ENCODE data around the gene CERS5.
A peak's percentile ranks its signal among the peaks of the same experiment; 100 is the strongest.

GRCh38 chr12:50084775-50085614 is 82.2 kb downstream of the CERS5 start, which contains the start of gene SMARCD1:
- no peak for TF ChIP-seq EZH2phosphoT487 (IDR thresholded peaks at IDR 0.05; ENCODE audit: low read depth)
- TF ChIP-seq CTCF (IDR thresholded peaks at IDR 0.05; ENCODE audit: low read depth, low read length): peak; percentile 79

Measured in OCI-LY3 (cell line).